Aortic smooth muscle cell (primary cell): ENCODE data around the gene PCMT1. TPM values are rescaled to one million over a fixed set of nuclear protein-coding genes. Genes with fewer than 3 reads are reported as not detected.

Experiments used
- total RNA-seq: library from RNA; depleted of rRNA; stranded (reverse); fragments of >200 nt; gene quantifications from 2 replicates; pipeline ENCODE4 v1.2.3, GENCODE V29; 2014

The PCMT1 gene
- 104 and 124 TPM in 2 replicates for total RNA-seq

DNA sequence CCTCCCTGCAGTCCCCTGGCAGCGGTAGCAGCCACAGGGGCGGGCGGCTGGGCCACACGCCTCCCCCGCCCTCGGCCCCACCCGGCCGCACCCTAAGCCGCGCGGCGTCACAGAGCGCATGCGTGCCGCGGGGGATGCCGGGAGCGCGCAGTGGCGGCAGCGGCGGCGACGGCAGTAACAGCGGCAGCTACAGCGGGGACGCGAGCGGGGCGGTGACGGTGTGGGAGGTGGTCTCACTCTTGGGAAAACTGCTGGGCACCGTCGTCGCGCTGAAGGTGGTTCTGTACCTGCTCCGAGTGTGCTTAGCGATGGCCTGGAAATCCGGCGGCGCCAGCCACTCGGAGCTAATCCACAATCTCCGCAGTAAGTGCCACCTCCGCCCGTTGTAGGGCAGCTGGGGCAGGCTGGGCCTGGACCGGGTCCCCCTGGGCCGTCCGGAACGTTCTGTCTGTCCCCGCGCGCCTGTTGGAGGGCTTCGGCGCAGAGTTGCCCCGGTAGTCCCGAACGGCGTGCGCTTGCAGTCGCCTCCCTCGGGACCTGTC is at the start of gene PCMT1:
TSS of gene PCMT1 (plus strand) at position 148 of the 542 bp plus-strand sequence. CDS start at position 309, 161 bp downstream.

DNA sequence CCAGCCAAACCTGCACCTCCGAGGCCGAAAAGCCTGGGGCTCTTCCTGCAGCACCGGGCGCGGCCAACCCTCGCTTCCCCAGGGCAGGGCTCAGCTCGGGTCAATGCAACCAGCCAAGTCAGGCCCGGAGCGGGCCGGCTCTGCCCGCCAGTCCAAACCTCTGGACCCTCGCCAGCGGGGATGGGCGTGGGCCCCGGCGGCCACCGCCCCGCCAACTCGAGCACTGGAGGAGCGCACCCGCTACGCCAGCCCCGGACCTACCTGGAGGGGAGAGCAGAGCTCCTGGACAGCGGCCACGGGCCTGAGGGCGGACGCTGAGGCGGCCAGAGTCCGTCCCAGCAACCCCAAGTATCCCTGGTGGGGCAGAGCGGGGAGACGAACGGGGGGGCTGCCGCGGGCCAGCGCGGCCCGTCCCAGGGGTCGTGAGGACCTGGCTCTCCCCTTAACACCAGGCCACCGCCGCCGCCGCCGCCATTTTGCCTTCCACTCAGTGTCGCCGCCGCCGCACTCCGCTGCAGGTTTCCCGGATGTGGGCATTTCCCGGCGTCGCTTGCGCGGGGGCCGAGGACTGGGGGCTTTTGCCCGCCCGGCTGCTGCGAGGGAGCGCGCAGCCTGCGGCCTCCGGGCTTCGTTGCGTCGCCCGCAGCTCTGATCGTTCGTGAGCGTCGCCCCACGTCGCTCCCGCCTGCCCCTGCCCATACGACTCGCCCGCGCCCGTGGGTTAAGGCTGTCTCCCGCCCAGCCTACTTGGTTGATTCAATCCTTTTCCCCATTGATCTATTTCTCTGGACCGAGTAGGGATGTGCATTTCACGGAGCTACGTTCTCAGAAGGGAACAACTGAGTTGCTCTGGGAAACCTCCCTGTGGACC is 31.7 kb upstream of the PCMT1 start, which contains the start of gene LATS1:
TSS of gene LATS1 (minus strand) at position 514 of the 871 bp plus-strand sequence. CDS start 15,975 bp downstream, outside the sequence.

DNA sequence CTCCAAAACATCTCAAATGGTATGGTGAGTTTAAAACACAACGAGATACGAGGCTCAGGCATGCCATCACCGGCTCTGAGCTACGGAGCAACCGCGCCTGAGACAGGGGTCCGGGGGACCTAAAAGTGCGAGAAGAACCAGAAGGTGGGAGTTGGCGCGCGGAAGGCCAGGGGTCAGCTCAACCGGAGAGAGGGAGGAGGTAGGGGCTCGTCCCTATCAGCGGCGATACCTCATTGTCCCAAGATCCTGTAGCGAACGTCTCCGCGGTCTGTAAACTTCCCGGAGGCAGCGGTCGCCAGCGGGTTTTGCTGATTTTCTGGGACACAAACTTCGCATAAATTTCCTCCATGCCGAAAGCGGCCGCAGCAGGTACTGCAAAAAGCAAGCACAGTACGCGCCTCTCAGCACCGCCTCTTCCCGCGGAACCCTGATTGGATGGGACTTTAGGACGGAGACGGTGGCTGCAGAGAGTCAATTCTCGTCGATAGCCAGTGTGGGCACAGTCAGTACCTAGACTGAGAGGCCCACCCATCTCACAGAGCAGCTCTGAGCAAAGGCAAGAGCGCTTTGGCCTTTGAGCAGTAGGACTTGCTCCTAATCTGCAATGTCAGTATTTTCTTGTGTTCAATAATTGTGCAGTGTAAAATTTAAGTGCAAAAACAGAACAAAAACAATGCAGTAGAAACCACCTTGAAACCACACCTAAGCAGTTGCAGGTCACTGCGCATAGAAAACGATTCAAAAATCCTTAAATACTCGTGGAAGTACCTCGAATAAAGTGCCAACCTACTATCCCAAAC is 3.2 kb upstream of the PCMT1 start, which contains the start of gene NUP43:
TSS of gene NUP43 (minus strand) at position 383 of the 800 bp plus-strand sequence. CDS start at position 349, 34 bp downstream.

Other genes with a start within 250 kb of the PCMT1 start
- gene PPIL4, start 203.7 kb upstream of the PCMT1 start, total RNA-seq: 28.9 and 37.1 TPM in 2 replicates
- 65.9 and 84.7 TPM in 2 replicates for gene GINM1, start 183.4 kb upstream of the PCMT1 start, total RNA-seq
- 30.3 TPM in 2 replicates for gene KATNA1, start 101.0 kb upstream of the PCMT1 start, total RNA-seq
- 6.5 and 9.2 TPM in 2 replicates for gene LATS1, start 31.6 kb upstream of the PCMT1 start, total RNA-seq
- gene NUP43, start 3.2 kb upstream of the PCMT1 start, total RNA-seq: 16.0 and 16.3 TPM in 2 replicates
- 45.6 and 78.8 TPM in 2 replicates for gene LRP11, start 114.6 kb downstream of the PCMT1 start, total RNA-seq
- gene RAET1E, start 148.4 kb downstream of the PCMT1 start, total RNA-seq: 0.56 and 1.8 TPM in 2 replicates
- 2.6 and 4.5 TPM in 2 replicates for gene RAET1G, start 173.4 kb downstream of the PCMT1 start, total RNA-seq
- gene ULBP2, start 192.3 kb downstream of the PCMT1 start, total RNA-seq: 7.0 and 10.6 TPM in 2 replicates
- under 0.01 and 0.06 TPM in 2 replicates for gene ULBP1, start 214.2 kb downstream of the PCMT1 start, total RNA-seq